DMS 273 treated with DMSO at 0.1 percent for 48 hours (cell line): ENCODE results near the gene AP5Z1.

Experiments used
- DNase-seq: peaks from one replicate; lab custom pipeline; 2025; lab: John Stamatoyannopoulos, UW

Gene AP5Z1

GRCh38 chr7:4822677-4823076, 47.3 kb downstream of the AP5Z1 start:
- DNase-seq, result no peak

DNA sequence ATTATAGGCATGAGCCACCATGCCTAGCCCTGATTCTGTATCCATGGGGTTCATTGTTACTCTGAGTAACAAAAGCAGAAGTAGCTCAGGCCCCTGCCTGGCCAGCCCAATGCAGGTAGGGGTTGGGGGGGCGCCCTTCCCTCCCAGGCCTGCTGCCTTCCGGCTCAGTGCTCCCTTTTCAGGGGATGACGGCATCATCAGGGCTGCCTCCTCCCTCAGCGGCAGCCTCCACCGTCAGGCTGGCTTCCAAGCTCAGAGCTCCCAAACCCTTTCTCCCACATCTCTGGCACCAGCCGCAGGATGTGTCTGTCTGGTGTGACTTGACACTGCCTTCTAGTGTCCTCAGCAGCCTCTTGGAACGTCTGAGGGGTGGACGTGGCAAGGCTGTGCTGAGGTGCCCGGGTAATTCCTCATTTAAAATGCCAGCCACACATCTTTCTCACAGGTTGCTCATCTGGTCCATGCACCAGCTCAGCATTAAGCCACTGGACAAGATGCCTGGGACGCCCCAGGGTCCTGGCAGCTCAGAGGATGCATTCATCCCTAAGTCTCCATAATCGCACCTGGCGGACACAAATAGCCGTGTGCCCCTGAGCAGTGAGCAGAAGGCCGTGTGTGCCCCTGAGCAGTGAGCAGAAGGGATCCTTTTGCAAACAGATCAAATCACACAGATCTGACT, 48.2 kb downstream of the AP5Z1 start:
- DNase-seq, result no peak

- no peak for DNase-seq
Measured at GRCh38 chr7:4824120-4824775, 48.8 kb downstream of the AP5Z1 start.

- no peak for DNase-seq
Measured at GRCh38 chr7:4825081-4825480, 49.7 kb downstream of the AP5Z1 start.

- no peak for DNase-seq
Measured at GRCh38 chr7:4828720-4829383, 53.4 kb downstream of the AP5Z1 start.

DNA sequence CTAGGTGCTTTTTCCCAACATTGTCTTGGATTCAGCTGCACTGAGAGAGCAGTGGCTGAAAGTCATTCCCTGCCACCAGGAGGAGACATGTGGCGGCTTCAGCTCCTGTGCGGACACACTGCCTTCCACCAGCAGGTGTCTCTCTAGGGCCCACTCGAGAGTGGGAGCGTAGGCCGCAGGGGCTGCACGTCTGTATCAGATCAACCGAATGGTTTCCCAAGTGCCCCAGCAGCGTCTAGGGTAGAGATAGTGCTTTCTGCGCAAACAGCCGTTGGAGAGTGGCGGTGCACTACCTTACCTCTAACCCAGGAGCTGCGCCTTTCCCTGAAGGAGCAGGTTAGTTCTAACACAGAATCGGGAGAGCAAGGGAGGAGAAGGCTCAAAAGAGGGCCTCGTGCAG, 54.8 kb downstream of the AP5Z1 start:
- DNase-seq, result no peak

- no peak for DNase-seq
Measured at GRCh38 chr7:4831723-4832495, 56.5 kb downstream of the AP5Z1 start.

DNA sequence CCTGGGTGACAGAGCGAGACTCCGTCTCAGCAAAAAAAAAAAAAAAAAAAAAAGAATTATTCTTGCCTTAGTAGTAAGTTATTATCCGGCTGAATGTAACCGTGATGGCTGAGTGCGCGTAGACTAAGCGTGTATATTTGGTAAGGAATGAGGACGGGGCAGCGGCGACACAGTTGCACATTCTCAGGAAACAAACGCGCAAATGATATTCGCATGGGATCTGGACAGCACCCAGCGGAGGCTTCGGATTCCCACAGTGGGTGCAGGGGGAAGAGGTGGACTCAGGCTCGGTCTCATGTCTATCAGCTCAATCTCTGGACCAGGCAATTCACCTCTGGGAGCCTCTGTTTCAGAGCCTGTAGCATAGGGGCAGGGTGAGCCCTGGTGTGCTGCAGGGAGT, 57.3 kb downstream of the AP5Z1 start:
- no peak for DNase-seq

DNA sequence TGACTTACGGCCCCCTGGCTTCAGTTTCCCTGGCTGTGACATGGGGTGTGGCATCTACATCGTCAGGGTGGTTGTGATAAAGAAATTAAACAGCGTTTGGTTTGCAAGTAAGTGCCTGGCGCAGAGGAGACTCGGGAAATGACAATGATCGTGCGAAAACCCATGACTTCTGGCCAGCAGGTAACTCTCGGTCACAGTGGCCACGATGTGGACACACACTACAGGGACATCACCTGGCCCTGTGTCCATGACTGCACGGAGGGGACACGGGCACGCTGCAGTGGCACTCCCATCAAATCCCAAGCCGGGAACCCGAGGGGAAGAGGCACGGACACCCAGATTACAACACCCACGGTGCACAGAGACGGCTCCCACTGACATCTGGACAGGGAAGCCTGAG, 57.8 kb downstream of the AP5Z1 start:
- DNase-seq, result no peak

GRCh38 chr7:4833691-4834600, 58.5 kb downstream of the AP5Z1 start:
- no peak for DNase-seq

GRCh38 chr7:4834601-4835397, 59.4 kb downstream of the AP5Z1 start:
- no peak for DNase-seq

GRCh38 chr7:4835398-4836205, 60.2 kb downstream of the AP5Z1 start:
- DNase-seq, result no peak

DNA sequence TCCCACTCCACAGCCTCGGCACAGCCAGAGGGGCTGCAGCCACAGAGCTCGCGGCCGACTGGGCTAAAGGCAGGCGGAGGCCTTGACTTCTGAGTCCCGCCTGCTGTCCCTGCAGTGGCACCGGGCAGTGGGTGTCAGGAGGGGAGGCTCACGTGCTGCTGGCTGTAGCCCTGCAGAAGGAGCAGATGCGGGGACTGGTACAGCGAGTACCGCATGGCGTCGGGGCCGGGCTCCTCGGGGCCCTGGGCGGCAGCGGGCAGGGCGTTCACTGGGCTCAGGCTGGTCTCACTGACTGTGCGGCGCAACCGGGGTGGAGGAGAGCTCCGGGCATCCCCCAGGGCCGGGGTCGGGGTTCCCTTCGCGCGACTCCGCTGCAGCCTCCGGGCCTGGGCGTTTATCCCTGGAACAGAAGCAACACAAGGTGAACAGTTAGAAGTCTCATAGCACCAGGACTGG, 60.8 kb downstream of the AP5Z1 start:
- no peak for DNase-seq

GRCh38 chr7:4837041-4837802, 61.8 kb downstream of the AP5Z1 start:
- no peak for DNase-seq

GRCh38 chr7:4837803-4838625, 62.6 kb downstream of the AP5Z1 start:
- no peak for DNase-seq

DNA sequence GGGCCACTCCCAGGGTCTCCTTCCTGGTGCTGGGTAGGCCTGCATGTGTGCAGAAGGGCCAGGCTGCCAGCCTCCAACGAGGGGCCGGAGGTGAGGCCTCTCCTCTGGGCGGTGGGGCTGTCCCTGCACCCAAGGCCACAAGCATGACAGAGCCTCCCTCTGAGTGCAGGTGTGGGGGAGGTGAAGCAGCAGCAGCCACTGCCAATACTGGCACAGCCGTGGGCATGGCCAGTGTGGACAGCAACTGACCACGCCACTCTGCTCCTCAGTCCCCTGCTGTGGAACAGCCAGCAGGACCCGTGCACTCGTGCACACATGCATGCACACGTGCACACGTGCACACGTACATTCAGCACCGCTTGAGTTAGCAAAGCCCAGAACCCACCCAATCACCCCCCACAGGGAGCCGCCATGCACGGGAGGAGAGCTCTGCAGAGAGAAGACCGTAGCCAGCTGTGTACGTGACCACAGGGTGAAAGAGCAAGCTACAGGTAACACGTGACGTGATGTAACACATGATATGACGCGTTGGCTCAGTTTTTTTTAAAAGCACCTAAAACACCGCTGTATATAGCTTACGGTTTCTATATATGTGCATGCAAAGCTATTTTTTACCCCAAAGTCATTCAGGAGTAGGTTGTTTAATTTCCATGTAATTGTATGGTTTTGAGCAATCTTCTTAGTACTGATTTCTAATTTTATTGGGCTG, 63.4 kb downstream of the AP5Z1 start:
- DNase-seq, result no peak

- peak; percentile 10 for DNase-seq
Measured at GRCh38 chr7:4840079-4840501, 64.7 kb downstream of the AP5Z1 start.
